8988T (cell line): ENCODE measurements around the gene SMPDL3A.
"Not testable (repeated sequence)": the region's sequence is repeated elsewhere in the genome, so short reads cannot be mapped to it uniquely, and the experiment has no call there.

Source experiments
- DNase-seq: peaks from one replicate; pipeline ENCODE4 v3.0.0; 2011

SMPDL3A gene, protein sequence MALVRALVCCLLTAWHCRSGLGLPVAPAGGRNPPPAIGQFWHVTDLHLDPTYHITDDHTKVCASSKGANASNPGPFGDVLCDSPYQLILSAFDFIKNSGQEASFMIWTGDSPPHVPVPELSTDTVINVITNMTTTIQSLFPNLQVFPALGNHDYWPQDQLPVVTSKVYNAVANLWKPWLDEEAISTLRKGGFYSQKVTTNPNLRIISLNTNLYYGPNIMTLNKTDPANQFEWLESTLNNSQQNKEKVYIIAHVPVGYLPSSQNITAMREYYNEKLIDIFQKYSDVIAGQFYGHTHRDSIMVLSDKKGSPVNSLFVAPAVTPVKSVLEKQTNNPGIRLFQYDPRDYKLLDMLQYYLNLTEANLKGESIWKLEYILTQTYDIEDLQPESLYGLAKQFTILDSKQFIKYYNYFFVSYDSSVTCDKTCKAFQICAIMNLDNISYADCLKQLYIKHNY

DNA sequence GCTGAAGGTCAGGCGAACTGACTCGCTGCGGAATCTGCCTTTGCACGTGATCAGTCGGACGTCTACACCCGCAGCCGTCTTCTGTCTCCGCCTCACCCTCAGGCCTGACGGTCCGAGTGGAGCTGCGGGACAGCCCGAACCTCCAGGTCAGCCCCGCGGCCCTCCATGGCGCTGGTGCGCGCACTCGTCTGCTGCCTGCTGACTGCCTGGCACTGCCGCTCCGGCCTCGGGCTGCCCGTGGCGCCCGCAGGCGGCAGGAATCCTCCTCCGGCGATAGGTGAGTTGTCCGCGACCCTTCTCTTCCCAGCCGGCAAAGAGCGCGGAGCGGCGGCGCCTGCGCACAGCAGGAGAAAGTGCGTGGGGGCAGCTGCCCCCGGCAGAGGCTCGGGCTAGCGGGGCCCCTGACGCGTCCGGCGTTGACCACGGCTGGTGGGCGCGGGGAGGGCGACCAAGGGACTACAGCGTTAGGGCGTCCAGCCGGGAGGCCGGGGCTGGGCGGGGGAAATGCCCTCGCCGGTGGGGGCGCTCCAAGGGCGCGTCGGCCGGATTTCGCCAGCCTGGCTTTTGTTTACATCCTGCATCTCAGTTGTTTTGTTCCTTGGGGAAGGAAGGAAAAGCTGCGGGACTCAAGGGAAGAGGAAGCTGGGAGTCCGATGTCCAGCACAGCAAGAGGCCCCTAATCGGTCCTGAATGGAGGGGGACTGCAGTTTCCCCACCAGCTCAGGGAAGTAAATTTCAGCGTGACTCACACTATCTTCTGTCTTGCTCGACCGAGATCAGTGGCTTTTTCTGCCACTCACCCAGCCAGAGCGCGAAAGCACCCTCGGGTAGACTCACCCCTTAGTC, at the start of gene SMPDL3A:
TSS of gene SMPDL3A (plus strand) at position 77 of the 846 bp plus-strand sequence. CDS start at position 166, 89 bp downstream.
- DNase-seq: peak; percentile 55

DNA sequence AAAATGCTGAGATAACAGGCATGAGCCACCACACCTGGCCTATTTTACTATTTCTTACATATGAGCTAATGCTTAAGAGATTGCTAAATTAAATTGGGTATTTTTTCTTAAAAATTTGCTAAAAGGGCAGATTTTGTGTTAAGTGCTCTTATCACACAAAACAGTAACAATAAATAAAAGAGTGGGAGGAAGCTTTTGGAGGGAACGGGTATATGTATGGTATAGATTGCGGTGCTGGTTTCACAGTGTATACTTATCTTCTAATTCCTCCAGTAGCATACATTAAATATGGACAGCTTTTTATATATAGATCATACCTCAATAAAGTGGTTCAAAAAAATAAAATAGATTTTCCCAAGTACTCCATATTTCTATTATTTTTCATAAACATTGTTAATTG, 49.0 kb upstream of the SMPDL3A start:
- no peak for DNase-seq

DNA sequence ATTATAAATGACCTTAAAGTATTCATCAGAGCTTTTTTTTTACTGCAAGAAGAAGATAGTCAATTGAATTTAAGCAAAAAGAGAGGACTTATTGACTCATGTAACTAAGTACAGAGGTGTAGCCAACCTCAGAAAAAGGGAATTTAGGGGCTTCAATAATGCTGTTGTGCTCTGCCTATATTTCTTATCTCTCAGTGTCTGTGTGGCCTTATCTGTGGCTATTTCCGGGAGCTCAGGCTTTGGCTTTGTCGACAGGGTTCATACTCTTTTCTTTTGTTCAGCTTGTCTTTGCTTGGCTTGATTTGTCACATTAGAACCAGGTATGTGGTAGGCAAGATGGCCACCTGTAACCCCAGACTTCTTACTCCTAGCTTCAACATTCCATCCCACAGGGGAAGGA, 48.1 kb upstream of the SMPDL3A start:
- no peak for DNase-seq

DNA sequence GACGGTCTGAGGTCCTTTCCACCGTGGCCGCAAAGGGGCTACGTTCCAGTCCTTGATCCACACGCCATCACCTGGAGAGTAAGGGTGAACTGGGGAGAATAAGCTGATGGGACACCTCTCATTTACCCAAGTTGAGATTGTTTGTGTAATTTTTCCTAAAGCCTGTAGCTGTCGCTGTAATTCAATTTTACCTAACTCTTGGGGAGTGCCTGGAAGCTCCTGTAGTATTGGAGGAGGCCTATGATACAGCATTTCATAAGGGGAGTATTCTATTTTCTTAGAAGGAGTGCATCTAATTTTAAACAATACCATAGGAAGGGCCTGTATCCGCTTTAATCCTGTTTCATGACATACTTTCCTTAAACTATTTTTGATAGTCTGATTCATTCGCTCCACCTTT, 44.8 kb upstream of the SMPDL3A start:
- not testable (repeated sequence) for DNase-seq

DNA sequence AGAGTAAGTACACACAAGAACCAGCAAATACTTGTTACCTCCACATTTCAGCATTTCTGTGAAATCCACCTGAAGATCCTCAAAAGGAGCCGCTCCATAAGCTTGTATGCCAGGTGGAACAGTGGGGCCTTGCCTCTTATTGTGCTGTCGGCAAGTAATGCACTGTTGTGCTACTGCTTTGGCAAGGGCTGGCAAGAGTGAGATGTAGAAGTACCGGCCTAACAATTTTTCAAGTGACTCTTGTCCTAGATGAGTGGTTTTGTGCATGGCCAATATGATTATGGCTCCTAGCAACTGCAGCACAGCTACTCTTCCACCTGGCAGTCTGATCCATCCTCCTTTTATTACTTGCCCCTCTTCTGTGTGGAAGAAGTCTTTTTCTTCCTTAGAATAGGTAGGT, 44.2 kb upstream of the SMPDL3A start:
- not testable (repeated sequence) for DNase-seq

DNA sequence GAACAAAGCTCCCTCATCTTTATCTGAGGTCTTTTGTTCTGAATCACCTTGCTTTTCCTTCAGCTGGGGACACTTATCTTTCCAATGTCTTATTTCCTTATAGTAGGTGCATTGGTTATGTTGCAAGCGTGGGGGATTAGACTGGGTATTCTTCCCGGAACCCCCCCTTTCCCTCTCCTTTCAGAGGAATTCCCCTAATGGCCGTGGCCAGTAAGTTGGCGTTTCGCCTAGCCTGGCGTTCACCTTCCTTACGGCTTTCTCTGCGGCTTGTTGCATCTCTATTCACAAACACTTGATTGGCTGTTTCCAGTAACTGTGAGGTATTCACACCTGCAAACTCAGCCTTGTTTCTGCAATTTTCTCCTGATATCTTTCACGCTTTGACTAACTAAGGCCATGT, 42.4 kb upstream of the SMPDL3A start:
- DNase-seq: no peak

DNA sequence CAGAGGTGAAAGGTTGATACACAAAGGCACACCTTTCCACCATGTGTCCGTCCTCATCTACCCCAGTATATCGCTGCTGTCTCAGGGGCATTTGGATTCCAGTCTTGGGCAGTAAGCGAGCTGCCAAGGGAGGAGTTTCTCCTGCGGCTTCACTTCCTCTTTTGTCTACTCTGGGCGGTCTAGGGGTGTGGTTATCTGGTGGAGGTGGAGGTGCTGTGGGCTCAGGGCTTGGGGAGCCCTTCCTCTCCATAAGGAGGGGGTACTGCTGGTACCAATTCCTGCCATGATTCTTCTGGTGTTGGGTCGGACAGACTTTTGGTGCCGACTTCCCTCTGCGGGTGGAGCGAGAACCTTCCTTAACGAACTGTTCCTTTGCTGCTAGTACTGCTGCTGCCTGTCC, 41.5 kb upstream of the SMPDL3A start:
- no peak for DNase-seq

DNA sequence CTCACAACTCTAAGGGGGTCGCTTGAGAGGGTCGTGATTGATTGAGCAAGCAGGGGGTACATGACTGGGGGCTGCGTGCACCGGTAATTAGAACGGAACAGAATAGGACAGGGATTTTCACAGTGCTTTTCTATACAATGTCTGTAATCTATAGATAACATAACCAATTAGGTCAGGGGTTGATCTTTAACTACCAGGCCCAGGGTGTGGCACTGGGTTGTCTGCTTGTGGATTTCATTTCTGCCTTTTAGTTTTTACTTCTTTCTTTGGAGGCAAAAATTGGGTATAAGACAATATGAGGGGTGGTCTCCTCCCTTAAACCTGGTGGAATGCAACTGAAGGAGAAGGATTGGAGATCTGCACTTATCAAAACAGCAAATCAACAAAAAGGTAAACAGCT, 40.1 kb upstream of the SMPDL3A start:
- DNase-seq: not testable (repeated sequence)

DNA sequence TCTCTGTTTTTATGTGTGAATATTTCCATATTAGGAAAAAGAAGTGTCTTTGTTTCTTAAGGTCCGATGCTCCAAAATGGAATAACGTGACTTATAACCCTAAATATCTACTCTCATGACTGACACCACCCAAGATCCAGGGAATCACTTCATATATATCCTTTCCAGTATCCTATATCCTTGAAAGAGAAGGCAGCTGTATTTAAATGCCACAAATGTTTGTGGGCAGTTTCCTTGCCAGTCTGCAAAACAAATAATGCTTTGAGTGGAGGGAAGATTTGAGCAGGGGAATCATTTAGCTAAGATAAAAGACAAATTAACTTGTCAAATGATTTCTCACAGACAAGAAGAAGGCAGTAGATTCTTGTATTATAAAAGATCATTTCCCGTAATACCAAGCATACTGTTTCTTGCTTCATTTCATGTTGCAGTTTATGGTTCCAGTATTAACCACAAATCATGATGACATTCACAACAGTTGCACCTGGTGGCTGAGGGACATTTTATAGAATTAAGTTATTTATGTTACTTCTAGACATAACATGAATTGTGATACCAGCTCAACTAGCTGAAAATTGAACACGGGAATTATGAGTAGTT, 39.5 kb upstream of the SMPDL3A start:
- no peak for DNase-seq

DNA sequence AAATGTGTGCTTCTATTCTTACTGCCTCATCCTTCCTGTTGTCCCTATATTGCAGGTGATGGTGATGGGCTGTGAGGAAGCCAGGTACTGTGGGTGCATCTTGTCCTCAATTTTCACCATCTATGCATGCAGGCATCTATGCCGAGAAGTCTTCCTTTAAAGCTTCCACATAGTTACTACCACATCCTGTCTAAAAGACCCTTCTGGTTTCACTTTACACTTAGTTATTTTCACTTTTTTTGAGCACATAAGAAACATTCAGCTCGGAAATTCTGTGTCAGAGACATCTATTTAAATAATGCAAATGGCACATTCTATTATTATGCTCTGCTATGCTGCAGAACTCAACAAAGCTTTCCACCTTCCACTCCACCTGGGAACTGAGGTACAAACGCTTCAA, 37.7 kb upstream of the SMPDL3A start:
- DNase-seq: no peak

DNA sequence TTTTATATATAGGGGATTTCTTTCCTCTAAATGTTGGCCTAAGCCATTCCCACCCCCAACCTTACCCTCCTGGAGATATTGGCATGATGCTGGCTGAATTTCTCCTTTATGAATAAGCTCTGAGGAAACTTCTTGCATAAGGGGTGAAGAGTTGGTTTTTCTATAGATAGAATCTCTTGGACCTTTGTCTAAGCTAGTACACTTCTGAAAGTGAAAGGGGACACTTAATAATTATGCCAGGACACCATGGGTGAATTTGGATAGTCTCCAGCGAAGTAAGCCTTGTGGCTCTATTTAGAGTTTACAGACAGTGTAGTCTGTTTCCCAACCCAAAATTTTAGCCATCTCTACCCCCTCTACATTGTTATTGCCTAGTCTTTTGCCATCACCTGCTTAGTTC, 36.6 kb upstream of the SMPDL3A start:
- DNase-seq: no peak

DNA sequence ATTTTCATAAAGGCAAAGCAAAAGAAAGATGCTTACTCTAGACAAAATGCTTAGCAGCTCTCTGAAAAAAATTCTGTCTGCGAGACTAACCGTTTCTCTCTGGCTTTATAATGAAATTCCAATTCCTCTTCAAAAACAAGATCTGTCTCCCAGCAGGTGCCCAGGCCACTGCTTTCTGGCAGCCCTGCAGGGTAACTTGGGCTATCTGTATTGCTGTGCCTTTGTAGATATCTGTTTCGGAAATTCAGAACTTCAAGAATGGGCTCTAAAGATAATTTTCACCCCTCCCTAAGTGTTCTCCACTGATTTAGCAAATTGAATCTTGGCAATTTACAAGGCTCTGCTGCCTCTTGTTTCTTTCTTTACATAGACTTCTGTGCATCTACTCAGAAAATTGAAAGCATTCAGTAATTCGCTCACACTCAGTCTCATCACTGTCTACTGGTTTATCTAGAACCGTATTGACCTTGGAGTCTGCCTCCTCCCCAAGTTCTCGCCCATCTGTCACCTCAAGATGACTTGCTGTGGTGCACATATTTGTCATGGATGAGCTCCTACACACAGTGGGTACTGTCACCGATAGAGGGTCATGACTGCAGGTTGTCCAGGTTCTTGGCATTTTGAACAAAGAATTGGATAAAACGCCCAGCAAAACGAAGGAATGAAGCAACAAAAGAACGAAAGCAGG, 35.9 kb upstream of the SMPDL3A start:
- no peak for DNase-seq

DNA sequence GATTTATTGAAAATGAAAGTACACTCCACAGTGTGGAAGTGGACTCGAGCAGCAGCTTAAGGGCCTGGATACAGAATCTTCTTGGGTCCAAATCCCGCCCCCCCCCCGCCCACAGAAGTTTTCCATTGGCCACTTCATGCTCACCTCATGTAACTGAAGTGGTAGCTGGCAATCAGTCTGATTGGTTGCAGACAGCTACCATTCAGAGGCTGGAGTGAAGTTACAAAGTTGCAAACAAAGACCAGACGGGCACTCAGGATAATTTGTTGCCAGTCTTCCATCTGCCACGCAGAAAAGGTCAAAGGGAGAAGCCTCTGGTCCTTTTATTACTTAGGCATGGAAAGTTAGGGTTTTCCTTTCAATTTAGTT, 35.4 kb upstream of the SMPDL3A start:
- DNase-seq: no peak

DNA sequence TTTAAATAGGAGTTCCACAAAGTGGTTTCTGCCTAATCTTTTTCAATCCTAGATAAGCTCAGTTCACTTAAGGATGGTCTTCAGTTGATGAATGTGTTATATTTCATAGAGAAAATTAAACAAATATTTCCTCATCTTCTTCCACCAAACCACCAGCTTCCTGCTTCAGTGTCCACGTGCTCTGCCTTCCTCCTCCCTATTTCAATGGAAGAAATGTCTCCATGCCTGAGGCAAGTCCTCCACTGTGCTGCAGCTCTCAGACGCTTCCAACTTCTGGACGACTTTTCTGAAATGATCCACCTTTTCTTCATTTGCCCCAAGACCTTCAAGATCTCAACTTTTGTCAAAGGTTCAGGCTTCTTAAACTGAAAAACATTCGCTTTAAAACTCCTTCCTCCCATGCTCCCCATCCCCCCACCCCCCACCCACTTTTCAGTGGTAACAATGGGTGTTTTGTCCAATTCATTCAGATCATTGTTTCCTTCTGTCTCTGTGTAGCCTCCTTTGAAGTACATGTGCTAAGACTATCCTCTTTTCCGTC, 34.8 kb upstream of the SMPDL3A start:
- no peak for DNase-seq

DNA sequence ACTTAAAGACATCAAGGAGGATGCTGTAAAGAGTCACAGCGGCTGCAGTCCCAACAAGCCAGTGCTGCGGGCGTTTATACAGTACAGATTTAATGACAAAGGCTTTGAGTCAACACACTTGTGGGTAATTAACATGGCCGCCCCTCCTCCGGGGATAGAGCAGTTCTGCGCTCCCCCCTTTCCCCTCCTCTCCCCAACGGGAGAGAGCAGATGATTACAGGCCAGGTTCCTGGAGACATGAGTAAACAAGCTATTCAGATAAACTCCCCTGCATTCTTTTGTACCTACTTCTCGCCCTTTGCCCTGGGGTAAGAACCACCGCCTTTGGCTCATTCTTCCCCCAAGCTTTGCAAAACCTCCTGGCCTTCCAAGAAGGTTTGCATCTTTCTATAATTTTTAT, 33.2 kb upstream of the SMPDL3A start:
- no peak for DNase-seq

DNA sequence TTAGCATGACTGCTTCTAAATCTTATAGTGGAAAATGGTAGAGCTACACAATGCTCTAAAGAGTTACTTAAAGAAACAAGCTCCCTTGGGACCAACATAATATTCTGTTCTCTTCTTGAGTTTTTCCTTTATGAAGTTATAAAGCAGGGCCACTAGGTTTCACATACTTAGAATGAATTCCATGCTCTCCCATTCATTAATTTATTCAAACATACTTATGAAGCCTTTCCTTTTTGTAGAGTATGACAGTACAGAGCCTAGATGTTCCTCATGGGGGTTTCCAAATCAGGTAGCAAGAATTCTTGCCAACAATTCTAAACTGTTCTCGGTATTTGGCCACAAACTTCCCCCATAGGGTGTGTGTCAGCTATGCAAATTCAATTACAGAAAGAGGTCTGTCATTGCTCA, 30.1 kb upstream of the SMPDL3A start:
- DNase-seq: no peak

DNA sequence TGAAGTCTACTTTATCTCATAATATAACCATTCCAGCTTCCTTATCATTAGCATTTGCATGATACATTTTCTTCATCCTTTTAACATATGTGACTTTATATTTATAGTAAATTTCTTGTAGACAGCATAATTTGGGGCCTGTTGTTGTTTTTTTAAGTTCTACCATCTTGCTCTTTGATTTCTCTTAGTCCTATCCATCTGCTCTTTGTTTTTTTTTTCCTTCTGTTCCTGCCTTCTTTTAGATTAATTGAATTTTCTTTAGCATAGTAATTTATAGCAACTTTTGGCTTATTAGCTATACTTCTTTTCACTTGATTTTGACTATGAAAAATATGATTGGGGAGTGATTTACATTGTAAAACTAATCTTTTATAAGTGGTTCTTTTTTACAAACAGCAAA, 28.7 kb upstream of the SMPDL3A start:
- DNase-seq: no peak

DNA sequence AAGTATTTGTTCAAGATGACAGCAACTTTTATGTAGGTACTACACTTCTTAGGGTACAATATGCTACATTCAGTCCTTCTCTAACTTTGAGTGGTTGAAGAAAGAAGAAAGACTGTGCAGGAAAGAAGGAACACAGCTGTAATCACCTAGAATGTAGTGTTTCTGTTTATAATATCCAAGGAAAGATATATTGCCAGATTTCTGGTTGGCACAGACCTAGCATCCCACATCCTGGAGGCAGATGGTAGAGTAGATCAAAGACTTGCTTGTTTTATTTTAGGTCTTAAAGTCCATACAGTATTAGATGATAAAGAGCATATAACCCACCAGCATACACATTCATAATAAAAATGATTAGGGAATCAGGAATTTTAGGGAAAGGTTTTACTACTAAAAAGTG, 22.8 kb upstream of the SMPDL3A start:
- no peak for DNase-seq

DNA sequence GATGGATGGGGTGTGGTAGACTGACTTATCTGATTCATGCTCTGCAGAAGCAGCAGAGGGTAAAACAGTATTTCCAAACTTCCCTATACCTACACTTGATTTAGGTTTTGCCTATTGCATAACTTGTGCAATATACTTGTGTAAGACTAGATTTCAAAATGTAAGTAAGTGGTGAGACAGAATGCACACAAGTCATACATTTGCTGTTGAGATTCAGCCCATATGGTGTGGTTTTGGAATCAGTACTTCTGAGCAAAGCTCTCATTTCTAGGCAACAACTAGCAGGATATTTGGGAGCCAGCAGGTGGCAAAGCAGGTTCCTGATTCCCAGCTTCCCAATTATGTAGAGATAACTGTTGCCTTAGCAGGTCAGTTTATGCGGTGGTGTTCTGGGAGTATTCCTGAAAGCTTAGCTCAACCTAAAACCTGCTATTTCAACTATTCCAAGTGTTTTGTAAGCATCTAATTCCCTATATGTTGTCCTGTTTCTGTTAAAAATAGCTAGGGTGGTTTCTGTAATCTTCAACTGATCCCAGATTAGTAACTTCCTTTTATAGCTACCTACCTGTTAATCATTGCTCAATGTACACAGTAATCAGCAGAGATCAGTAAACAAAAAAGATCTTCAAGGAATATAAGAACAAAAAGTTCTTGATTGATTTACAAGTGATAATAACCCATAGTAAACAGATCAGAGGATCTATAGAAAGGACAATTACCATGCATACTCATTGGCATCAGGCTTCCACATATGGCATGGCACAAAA, 18.0 kb upstream of the SMPDL3A start:
- no peak for DNase-seq

DNA sequence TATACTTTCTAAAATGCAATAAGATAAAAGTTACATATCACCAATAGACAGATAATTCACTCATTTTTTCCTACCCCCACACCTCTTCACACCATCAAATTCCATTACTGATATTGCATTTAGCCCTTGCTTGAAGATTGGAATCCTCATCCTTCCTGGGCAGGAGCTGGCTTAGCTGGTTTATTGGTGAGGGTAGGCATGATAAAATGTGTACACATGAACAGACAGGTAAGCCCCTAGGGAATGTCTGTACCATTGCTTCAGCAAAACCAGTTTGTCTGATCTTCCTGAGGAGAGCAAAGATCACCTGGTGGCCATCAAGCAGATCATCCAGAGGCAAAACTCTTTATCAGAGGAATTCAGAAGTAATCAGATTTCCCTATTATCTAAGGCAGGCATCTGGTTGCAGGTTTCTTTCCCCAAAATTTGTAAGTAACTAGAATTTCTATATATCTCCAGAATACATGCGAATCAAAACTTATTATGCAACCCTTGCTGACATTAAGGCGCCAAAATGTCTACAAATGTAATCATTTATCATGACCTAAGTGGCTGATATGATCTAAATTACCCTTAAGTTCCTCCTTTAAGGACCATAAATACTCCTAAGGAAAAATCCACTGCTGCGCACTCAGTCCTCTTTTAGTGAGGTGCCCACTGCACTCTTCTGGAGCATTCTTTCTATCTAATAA, 16.2 kb upstream of the SMPDL3A start:
- DNase-seq: no peak

DNA sequence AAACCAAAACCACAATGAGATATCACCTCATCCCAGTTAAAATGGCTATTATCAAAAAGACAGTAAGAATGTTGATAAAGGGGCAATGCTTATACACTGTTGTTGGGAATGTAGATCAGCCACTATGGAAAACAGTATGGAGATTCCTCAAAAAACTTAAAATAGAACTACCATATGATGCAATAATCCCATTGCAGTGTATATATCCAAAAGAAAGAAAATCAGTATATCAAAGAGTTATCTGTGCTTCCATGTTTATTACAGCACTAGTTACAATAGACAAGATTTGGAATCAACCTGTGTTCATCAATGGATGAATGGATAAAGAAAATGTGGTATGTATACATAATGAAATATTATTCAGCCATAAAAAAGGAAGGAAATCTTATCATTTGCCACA, 13.1 kb upstream of the SMPDL3A start:
- DNase-seq: no peak
